SH-SY5Y (cell line): Measurements from ENCODE around the gene SNAPC1.

Experiments used
- GATA2 ChIP-seq: IDR thresholded peaks from 2 replicates; pipeline ENCODE4 v1.6.1; 2011; ENCODE audit warnings: mild to moderate bottlenecking, low read depth, low read length
- GATA3 ChIP-seq: IDR thresholded peaks from 2 replicates; pipeline ENCODE4 v1.6.1; 2011; ENCODE audit warnings: low read depth, mild to moderate bottlenecking, low read length, moderate library complexity

- TF ChIP-seq GATA3 (no peak), GATA2 (no peak)
These were observed 31.4 kb upstream of the SNAPC1 start for GRCh38 chr14:61730756-61731373.
